HG02870 (cell line): ENCODE results near the gene FBXL15.
"Not testable (repeated sequence)": the region's sequence is repeated elsewhere in the genome, so short reads cannot be mapped to it uniquely, and the experiment has no call there.

ENCODE experiments used
- ATAC-seq: cut with Tn5 transposase; IDR thresholded peaks from one replicate; pipeline ENCODE4 v1.9.1; 2021; ENCODE audit warnings: mild to moderate bottlenecking, moderate library complexity; ENCODE audit not compliant: unreplicated experiment

Gene FBXL15

GRCh38 chr10:102452672-102453340 is 32.2 kb downstream of the FBXL15 start:
- ATAC-seq = no peak

- no peak for ATAC-seq
Observed at GRCh38 chr10:102453502-102453901, 32.9 kb downstream of the FBXL15 start.

GRCh38 chr10:102454662-102455487 is 34.2 kb downstream of the FBXL15 start:
- ATAC-seq = not testable (repeated sequence)

- ATAC-seq = no peak
Observed at GRCh38 chr10:102455893-102456471, 35.3 kb downstream of the FBXL15 start.

- ATAC-seq = no peak
Observed at GRCh38 chr10:102457591-102458150, 37.0 kb downstream of the FBXL15 start.

- ATAC-seq = no peak
Observed at GRCh38 chr10:102458656-102459055, 38.0 kb downstream of the FBXL15 start.

GRCh38 chr10:102460836-102461186 is 40.2 kb downstream of the FBXL15 start:
- peak; percentile 14 for ATAC-seq

- ATAC-seq = peak; percentile 85
Observed at GRCh38 chr10:102461187-102462054, 40.8 kb downstream of the FBXL15 start.

- no peak for ATAC-seq
Observed at GRCh38 chr10:102462512-102463054, 41.9 kb downstream of the FBXL15 start.

- no peak for ATAC-seq
Observed at GRCh38 chr10:102463983-102464382, 43.3 kb downstream of the FBXL15 start.

- no peak for ATAC-seq
Observed at GRCh38 chr10:102465466-102465865, 44.8 kb downstream of the FBXL15 start.

GRCh38 chr10:102467318-102467717 is 46.7 kb downstream of the FBXL15 start:
- ATAC-seq = no peak

GRCh38 chr10:102467971-102468438 is 47.4 kb downstream of the FBXL15 start:
- no peak for ATAC-seq

GRCh38 chr10:102468683-102469082 is 48.0 kb downstream of the FBXL15 start:
- no peak for ATAC-seq

- no peak for ATAC-seq
Observed at GRCh38 chr10:102470579-102471546, 50.2 kb downstream of the FBXL15 start.
